Measurements from ENCODE around the gene SIK3.
"Not testable (repeated sequence)": the region's sequence is repeated elsewhere in the genome, so short reads cannot be mapped to it uniquely, and the experiment has no call there.

Gene SIK3

GRCh38 chr11:117037975-117038350 is 60.3 kb downstream of the SIK3 start:
- no peak for DNase-seq (ENCODE audit: low read depth)
- H3K4me3 ChIP-seq (ENCODE audit: low read depth, low read length): no peak overlapping the region
- TF ChIP-seq, protein P1, sequence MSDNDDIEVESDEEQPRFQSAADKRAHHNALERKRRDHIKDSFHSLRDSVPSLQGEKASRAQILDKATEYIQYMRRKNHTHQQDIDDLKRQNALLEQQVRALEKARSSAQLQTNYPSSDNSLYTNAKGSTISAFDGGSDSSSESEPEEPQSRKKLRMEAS (IDR thresholded peaks at IDR 0.05; ENCODE audit: low read depth, low read length): no peak
- TF ChIP-seq POLR2A (IDR thresholded peaks at IDR 0.05; ENCODE audit: extremely low read depth, insufficient read length) (no peak), MYC (IDR thresholded peaks at IDR 0.05; ENCODE audit: low read depth, low read length) (no peak), CTCF (IDR thresholded peaks at IDR 0.05; ENCODE audit: low read depth, low read length) (no peak)

- no peak for DNase-seq (ENCODE audit: low read depth)
Measured at GRCh38 chr11:117037279-117037974, 60.8 kb downstream of the SIK3 start.

DNA sequence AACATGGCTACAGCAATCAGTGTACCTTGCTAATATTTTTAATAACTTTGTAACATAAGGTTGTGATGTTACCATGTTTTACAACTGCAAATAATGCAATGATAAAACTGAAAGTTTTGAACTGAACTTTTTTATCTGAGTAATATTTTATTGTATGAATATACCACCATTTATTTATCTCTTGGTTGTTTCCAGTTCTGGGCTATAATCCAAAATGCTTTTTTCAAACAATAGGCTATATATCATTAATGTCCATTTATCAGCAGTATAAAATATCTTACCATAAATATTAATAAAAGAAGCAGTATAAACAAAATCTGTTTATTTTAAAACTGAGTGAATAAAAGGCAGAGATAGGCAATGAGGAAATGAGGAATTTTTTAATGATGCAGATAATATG is 63.3 kb downstream of the SIK3 start:
- TF ChIP-seq MYC (IDR thresholded peaks at IDR 0.05; ENCODE audit: low read depth, low read length) (no peak), POLR2A (IDR thresholded peaks at IDR 0.05; ENCODE audit: extremely low read depth, insufficient read length) (no peak), CTCF (IDR thresholded peaks at IDR 0.05; ENCODE audit: low read depth, low read length) (no peak)
- TF ChIP-seq, protein P1 (IDR thresholded peaks at IDR 0.05; ENCODE audit: low read depth, low read length): no peak
- H3K4me3 ChIP-seq (ENCODE audit: low read depth, low read length): no peak overlapping the region
- DNase-seq (ENCODE audit: low read depth): no peak

More at GRCh38 chr11:117037279-117037974, 60.8 kb downstream of the SIK3 start:
- TF ChIP-seq, protein P1 (IDR thresholded peaks at IDR 0.05; ENCODE audit: low read depth, low read length): no peak
- TF ChIP-seq POLR2A (IDR thresholded peaks at IDR 0.05; ENCODE audit: extremely low read depth, insufficient read length): no peak
- TF ChIP-seq MYC (IDR thresholded peaks at IDR 0.05; ENCODE audit: low read depth, low read length): no peak
- no peak for TF ChIP-seq CTCF (IDR thresholded peaks at IDR 0.05; ENCODE audit: low read depth, low read length)
- no peak overlapping the region for H3K4me3 ChIP-seq (ENCODE audit: low read depth, low read length)

- H3K4me3 ChIP-seq (ENCODE audit: low read depth, low read length): no peak overlapping the region
- DNase-seq (ENCODE audit: low read depth): peak; percentile 40
- TF ChIP-seq POLR2A (IDR thresholded peaks at IDR 0.05; ENCODE audit: extremely low read depth, insufficient read length): no peak
Measured at GRCh38 chr11:117026593-117027330, 71.5 kb downstream of the SIK3 start.

DNA sequence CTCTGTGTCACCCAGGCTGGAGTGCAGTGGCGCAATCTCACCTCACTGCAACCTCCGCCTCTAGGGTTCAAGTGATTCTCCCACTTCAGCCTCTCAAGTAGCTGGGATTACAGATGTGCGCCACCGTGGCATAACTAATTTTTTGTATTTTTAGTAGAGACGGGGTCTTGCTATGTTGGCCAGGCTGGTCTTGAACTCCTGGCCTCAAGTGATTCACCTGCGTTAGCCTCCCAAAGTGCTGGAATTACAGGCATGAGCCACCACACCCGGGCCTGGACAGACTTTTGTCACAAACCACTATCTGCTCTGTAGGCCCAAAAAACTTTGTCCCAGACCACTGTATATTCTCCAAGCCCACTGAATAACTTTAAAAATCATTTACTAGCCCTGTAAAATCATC is 74.5 kb downstream of the SIK3 start:
- not testable (repeated sequence) for DNase-seq (ENCODE audit: low read depth); H3K4me3 ChIP-seq (ENCODE audit: low read depth, low read length)

GRCh38 chr11:117023178-117023577 is 75.0 kb downstream of the SIK3 start:
- TF ChIP-seq POLR2A (IDR thresholded peaks at IDR 0.05; ENCODE audit: extremely low read depth, insufficient read length) (no peak), CTCF (IDR thresholded peaks at IDR 0.05; ENCODE audit: low read depth, low read length) (no peak), MYC (IDR thresholded peaks at IDR 0.05; ENCODE audit: low read depth, low read length) (no peak)
- TF ChIP-seq, protein P1 (IDR thresholded peaks at IDR 0.05; ENCODE audit: low read depth, low read length): no peak
- H3K4me3 ChIP-seq (ENCODE audit: low read depth, low read length): no peak overlapping the region
- DNase-seq (ENCODE audit: low read depth): no peak
